Progenitor cell of endocrine pancreas (in vitro differentiated cells): ENCODE data around the gene THRB. TPM values are rescaled to one million over a fixed set of nuclear protein-coding genes. Genes with fewer than 3 reads are reported as not detected.

Experiments
- DNase-seq: peaks from one replicate; pipeline ENCODE4 v3.0.0; 2021; ENCODE audit warnings: low spot score; ENCODE audit not compliant: unreplicated experiment
- H3K27ac Mint-ChIP-seq: 2 replicates; pipeline ENCODE4 v1.8.0; 2021; ENCODE audit warnings: mild to moderate bottlenecking, moderate library complexity, mixed read lengths
- H3K27me3 Mint-ChIP-seq: 2 replicates; pipeline ENCODE4 v1.8.0; 2021; ENCODE audit warnings: mixed read lengths
- H3K36me3 Mint-ChIP-seq: 2 replicates; pipeline ENCODE4 v1.8.0; 2022; ENCODE audit warnings: mixed read lengths; ENCODE audit not compliant: insufficient read depth
- H3K4me1 Mint-ChIP-seq: 2 replicates; pipeline ENCODE4 v1.8.0; 2021; ENCODE audit warnings: low read depth, mixed read lengths
- H3K4me3 Mint-ChIP-seq: 2 replicates; pipeline ENCODE4 v1.8.0; 2021; ENCODE audit warnings: low read depth, mild to moderate bottlenecking, moderate library complexity, mixed read lengths
- H3K9me3 Mint-ChIP-seq: 2 replicates; pipeline ENCODE4 v1.8.0; 2021; ENCODE audit warnings: low read depth, mixed read lengths
- CTCF ChIP-seq: fragments of 200-600 bp; sonication (generic); IDR thresholded peaks from one replicate; pipeline ENCODE4 v1.5.0; 2021; ENCODE audit warnings: antibody characterized with exemption, mild to moderate bottlenecking; ENCODE audit not compliant: unreplicated experiment
- total RNA-seq: library from RNA; stranded (reverse); gene quantifications from 2 replicates; pipeline ENCODE4 v1.2.1, GENCODE V29; 2021

THRB gene
- total RNA-seq, 1 donor from 2014 or later: 19.7 TPM

GRCh38 chr3:24462737-24463136 lies 31.9 kb downstream of the THRB start:
- Mint-ChIP-seq H3K27me3 (no peaks in the 10 kb centered on the region), H3K36me3 (peaks cover 6% of the 10 kb centered on the region), H3K4me3 (no peak overlapping the region), H3K9me3 (peaks cover 11% of the 10 kb centered on the region), H3K27ac (no peak overlapping the region), H3K4me1 (peaks cover 2% of the 10 kb centered on the region)
- TF ChIP-seq CTCF: no peak
- no peak for DNase-seq

- DNase-seq: no peak
- H3K27me3 Mint-ChIP-seq: no peaks in the 10 kb centered on the region
- TF ChIP-seq CTCF: no peak
- no peak overlapping the region for H3K27ac Mint-ChIP-seq
- peaks cover 2% of the 10 kb centered on the region for H3K4me1 Mint-ChIP-seq
- H3K9me3 Mint-ChIP-seq: peaks cover 4% of the 10 kb centered on the region
- H3K36me3 Mint-ChIP-seq: peaks cover 1% of the 10 kb centered on the region
- H3K4me3 Mint-ChIP-seq: no peak overlapping the region
Measured at GRCh38 chr3:24460974-24461373, 33.7 kb downstream of the THRB start.

DNA sequence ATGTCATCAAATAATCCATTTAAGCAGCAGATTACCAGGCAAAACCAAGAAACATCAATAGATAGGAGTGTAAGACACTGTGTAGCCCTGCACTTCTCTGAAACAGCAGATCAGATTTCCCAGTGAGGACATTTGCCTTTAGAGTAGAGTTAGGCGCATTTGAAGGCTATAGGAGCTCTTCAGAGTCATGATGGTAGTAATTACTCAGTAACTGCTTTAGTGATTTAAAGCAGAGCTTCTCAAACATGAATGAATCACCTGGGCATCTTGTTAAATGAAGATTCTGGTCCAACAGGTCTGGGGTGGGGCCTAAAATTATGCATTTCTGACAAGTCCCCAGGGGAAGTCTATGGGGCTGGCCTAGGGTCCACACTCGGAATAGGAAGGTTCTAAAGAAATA lies 36.9 kb downstream of the THRB start:
- H3K9me3 Mint-ChIP-seq: no peaks in the 10 kb centered on the region
- no peak for DNase-seq
- TF ChIP-seq CTCF: no peak
- no peak overlapping the region for H3K27ac Mint-ChIP-seq
- H3K4me3 Mint-ChIP-seq: no peak overlapping the region
- peaks cover 3% of the 10 kb centered on the region for H3K4me1 Mint-ChIP-seq
- H3K27me3 Mint-ChIP-seq: peaks cover 6% of the 10 kb centered on the region
- peaks cover 4% of the 10 kb centered on the region for H3K36me3 Mint-ChIP-seq

GRCh38 chr3:24454856-24455255 lies 39.8 kb downstream of the THRB start:
- no peak for TF ChIP-seq CTCF
- peaks cover 6% of the 10 kb centered on the region for H3K27me3 Mint-ChIP-seq
- H3K27ac Mint-ChIP-seq: no peak overlapping the region
- peaks cover 4% of the 10 kb centered on the region for H3K36me3 Mint-ChIP-seq
- H3K4me1 Mint-ChIP-seq: peaks cover 18% of the 10 kb centered on the region
- DNase-seq: no peak
- H3K9me3 Mint-ChIP-seq: no peaks in the 10 kb centered on the region
- no peak overlapping the region for H3K4me3 Mint-ChIP-seq

- H3K27ac Mint-ChIP-seq: no peak overlapping the region
- H3K36me3 Mint-ChIP-seq: peaks cover 3% of the 10 kb centered on the region
- no peaks in the 10 kb centered on the region for H3K9me3 Mint-ChIP-seq
- no peak for DNase-seq
- peaks cover 11% of the 10 kb centered on the region for H3K27me3 Mint-ChIP-seq
- H3K4me3 Mint-ChIP-seq: no peak overlapping the region
- TF ChIP-seq CTCF: no peak
- peaks cover 23% of the 10 kb centered on the region for H3K4me1 Mint-ChIP-seq
Measured at GRCh38 chr3:24454393-24454792, 40.3 kb downstream of the THRB start.
